Fibroblast of villous mesenchyme (primary cell): ENCODE results near the gene ALPG. TPM values are rescaled to one million over a fixed set of nuclear protein-coding genes. Genes with fewer than 3 reads are reported as not detected.
A peak's percentile ranks its signal among the peaks of the same experiment; 100 is the strongest.

Experiments used
- DNase-seq: peaks from one replicate; pipeline ENCODE4 v3.0.0-alpha.2; 2010; ENCODE audit warnings: low read depth
- H3K4me3 ChIP-seq: 2 replicates; pipeline ENCODE4 v1.5.1; 2011; ENCODE audit warnings: low read depth, mild to moderate bottlenecking, low read length
- total RNA-seq: library from RNA; depleted of rRNA; stranded (reverse); fragments of >200 nt; gene quantifications from 2 replicates; pipeline ENCODE4 v1.2.3, GENCODE V29; 2012
- TF ChIP-seq, protein P1 (sequence below): IDR thresholded peaks from 2 replicates; pipeline ENCODE4 v1.5.1; 2012; ENCODE audit warnings: low read depth, mild to moderate bottlenecking, low read length; ENCODE audit not compliant: insufficient read depth

Gene ALPG
- total RNA-seq, 1 donor = not detected

DNA sequence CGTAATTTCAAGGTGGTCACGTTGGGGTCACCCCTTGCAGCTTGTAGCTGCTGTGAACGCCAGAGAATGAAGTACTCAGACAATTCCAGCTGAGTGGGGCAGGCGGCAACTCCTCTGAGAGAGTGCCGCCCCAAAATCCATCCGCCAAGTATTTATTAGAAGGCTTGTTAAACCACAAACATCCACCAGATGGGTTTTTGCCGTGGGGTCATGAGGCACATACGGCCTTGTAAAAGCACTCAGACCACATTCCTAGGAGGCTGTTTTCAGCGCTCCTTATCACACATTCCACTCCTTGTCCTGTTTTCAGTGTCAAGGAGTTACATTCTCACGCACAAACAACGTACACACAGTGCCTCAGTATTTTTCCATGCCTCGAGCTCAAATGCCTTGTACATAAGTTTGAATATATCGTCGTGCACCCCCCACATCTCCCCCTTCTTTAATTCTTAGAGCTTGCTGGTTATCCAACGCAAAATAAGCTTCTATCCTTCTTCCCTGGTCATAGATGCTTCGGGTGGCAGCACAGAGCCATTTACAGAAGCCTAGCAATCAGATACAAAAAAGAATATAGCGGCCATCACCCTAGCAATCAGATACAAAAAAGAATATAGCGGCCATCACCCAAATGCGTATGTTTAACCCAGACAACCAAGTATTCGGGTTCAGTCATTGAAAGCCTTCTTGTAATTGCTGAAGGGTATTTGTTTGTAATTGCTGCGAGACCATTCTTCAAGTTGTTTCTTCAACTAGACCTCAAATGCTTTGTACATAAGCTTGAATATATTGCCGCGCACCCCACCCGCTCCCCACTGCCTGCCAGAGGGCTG lies 20.8 kb upstream of the ALPG start:
- TF ChIP-seq, protein P1, sequence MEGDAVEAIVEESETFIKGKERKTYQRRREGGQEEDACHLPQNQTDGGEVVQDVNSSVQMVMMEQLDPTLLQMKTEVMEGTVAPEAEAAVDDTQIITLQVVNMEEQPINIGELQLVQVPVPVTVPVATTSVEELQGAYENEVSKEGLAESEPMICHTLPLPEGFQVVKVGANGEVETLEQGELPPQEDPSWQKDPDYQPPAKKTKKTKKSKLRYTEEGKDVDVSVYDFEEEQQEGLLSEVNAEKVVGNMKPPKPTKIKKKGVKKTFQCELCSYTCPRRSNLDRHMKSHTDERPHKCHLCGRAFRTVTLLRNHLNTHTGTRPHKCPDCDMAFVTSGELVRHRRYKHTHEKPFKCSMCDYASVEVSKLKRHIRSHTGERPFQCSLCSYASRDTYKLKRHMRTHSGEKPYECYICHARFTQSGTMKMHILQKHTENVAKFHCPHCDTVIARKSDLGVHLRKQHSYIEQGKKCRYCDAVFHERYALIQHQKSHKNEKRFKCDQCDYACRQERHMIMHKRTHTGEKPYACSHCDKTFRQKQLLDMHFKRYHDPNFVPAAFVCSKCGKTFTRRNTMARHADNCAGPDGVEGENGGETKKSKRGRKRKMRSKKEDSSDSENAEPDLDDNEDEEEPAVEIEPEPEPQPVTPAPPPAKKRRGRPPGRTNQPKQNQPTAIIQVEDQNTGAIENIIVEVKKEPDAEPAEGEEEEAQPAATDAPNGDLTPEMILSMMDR = peak; percentile 3
- H3K4me3 ChIP-seq = peak overlapping the region; percentile 50
- peak; percentile 99 for DNase-seq

DNA sequence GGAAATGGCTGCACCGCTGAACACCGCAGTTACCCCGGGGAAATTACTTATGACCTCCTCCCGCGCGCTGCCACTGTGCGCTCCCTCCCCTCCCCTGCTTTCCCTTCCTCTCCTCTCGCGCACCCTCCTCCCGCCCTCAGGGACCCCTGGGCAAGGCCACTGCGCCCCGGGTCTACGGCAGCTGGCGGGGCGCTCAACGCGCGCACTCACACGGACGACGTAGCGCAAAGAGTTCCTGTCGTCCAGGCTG lies 20.2 kb upstream of the ALPG start:
- peak overlapping the region; percentile 50 for H3K4me3 ChIP-seq
- TF ChIP-seq, protein P1 = no peak
- DNase-seq = peak; percentile 61

DNA sequence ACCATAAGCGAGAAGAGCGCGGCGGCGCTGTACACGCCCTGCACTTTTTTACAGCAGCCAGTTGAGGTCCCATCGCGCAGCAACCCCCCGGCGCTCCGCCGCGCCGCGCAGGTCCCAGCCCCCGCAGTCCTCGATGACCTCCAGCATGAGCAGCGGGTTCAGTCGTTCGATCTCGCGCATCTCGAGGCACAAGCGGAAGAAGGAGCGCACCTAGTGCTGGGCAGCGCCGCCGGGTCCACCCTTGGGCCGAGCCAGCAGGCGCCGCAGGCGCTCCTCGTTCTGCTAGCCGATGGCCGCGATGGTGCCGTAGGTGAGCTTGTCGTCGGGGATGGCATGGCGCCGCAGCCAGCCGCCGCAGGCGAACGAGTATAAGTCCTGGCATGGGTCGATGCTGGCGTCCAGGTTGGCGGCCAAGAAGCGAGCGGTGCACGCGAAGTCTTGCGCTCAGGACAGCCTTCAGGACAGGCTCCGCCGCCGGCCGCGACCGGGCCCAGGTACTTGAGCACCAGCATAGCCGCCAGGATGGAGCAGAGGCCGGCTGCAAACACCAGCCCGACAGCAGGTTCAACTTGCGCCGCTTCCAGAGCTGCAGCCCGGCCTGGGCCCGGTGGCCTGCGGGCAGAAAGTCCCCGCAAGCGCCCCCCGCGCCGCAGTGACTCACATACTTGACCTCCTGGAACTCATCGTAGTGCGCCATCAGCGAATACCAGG lies 19.7 kb upstream of the ALPG start:
- DNase-seq = no peak
- TF ChIP-seq, protein P1 = no peak
- H3K4me3 ChIP-seq = peak overlapping the region; percentile 50

DNA sequence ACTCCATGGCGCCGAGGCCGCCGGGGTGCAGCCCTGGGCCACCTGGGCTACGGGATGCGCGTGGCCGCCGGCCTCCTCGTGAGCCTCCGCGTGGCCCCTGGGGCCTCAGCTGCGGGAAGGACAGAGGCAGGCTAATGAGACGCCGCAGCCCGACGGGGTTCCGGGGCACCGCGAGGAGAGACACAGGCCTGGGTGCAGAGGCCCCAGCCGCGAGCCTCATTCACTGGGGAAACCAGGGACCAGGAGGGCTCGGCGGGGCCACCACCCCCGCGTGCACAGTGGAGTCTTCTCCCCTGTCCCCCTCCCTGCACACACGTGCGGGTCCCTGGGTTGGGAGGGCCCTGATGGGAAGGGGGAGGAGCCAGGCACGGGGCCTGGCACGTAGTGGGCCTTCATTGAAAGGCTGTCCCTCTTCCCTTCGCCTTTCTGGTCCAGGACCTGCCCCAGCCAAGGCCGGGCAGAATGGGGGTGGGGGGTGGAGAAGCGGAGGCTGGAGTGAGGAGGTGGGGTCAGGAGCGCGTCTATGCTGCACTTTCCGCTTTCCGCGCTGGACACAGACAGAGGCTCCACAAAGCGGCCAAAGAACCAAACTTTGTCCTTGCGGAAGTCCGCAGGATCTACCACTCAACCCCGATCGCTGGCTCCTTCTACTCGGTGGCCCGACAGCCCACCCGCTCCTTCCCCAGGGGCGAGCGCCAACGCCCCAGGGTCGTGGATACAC lies 19.0 kb upstream of the ALPG start:
- no peak for DNase-seq
- no peak overlapping the region for H3K4me3 ChIP-seq

DNA sequence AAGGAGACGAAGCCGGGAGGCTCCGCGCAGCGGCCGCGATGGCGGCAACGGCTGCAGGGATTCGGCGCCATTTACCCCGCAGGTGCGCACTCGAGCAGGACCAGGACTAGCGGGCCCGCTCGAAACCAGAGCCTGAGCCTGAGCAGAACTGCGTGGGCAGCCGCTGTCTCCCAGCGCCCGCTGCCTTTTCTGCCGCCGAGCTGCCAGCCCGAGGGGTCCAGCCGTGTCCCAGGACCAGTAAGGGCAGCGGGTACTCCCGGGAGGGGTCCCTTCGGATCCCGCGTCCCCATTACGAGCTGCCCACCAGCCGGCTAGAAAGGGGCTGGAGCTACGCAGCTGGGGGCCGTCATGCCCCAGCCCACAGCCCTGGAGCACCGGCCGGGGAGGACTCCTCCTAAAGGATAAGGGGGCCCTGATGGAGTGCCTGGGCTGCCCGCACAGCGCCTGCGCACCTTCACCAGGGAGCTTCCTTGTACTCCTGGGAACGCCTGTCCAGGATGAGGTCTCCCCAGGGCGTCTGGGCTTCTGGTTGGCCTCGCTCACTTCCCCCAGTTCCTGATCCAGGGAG lies 18.2 kb upstream of the ALPG start:
- TF ChIP-seq, protein P1 = no peak
- no peak for DNase-seq
- H3K4me3 ChIP-seq = no peak overlapping the region

More for the DNA sequence above, 19.0 kb upstream of the ALPG start:
- TF ChIP-seq, protein P1 = no peak

DNA sequence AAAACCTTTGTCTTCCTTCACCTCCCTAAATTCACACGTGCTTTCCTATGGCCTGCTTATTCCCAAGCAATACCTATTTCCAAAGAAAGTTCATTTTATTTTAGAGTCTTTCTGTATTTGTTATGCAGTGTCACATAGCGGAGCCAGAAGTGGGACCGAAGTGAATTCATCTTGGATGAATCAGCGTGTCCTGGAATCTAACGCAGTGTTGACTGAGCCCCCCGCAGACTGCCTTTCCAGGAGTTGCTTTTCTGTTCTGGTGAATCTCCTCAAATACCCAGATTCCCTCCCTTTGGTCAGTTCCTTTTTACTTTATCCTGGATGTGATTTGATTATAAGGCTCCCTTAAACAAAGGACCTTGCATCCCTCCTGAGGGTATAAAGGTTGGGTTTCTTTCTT lies 17.3 kb upstream of the ALPG start:
- no peak for DNase-seq
- TF ChIP-seq, protein P1 = no peak
- no peak overlapping the region for H3K4me3 ChIP-seq
